MM.1S (cell line): ENCODE results near the gene FBXW10.
A peak's percentile ranks its signal among the peaks of the same experiment; 100 is the strongest.
"Not testable (repeated sequence)": the region's sequence is repeated elsewhere in the genome, so short reads cannot be mapped to it uniquely, and the experiment has no call there.

Source experiments
- DNase-seq: peaks from one replicate; pipeline ENCODE4 v3.0.0-alpha.2; 2015
- H2AFZ ChIP-seq: fragments of 300-600 bp; sonication (generic); 2 replicates; pipeline ENCODE4 v1.6.0; 2016; ENCODE audit warnings: antibody characterized with exemption, low read length
- H3F3A ChIP-seq: fragments of 300-600 bp; sonication (generic); 2 replicates; pipeline ENCODE4 v1.6.1; 2016; ENCODE audit warnings: mild to moderate bottlenecking, antibody characterized with exemption, low read length, moderate library complexity, mixed read lengths; ENCODE audit not compliant: insufficient read depth
- H3K27ac ChIP-seq: fragments of 300-600 bp; sonication (generic); 2 replicates; pipeline ENCODE4 v1.5.1; 2016; ENCODE audit warnings: mild to moderate bottlenecking, low read length
- H3K27me3 ChIP-seq: fragments of 300-600 bp; sonication (generic); replicated peaks from 2 replicates; pipeline ENCODE4 v1.6.0; 2016; ENCODE audit warnings: low read length; ENCODE audit not compliant: insufficient read depth
- H3K36me3 ChIP-seq: fragments of 300-600 bp; sonication (generic); replicated peaks from 2 replicates; pipeline ENCODE4 v1.6.1; 2016; ENCODE audit warnings: mild to moderate bottlenecking, low read length, mixed read lengths; ENCODE audit not compliant: insufficient read depth
- H3K4me1 ChIP-seq: fragments of 300-600 bp; sonication (generic); 2 replicates; pipeline ENCODE4 v1.6.1; 2016; ENCODE audit warnings: low read length, mixed read lengths
- H3K4me2 ChIP-seq: fragments of 300-600 bp; sonication (generic); 2 replicates; pipeline ENCODE4 v1.6.0; 2016; ENCODE audit warnings: low read depth, low read length
- H3K4me3 ChIP-seq: fragments of 300-600 bp; sonication (generic); 2 replicates; pipeline ENCODE4 v1.5.1; 2016; ENCODE audit warnings: low read length, mixed read lengths
- H3K79me2 ChIP-seq: fragments of 300-600 bp; sonication (generic); 2 replicates; pipeline ENCODE4 v1.6.1; 2016; ENCODE audit warnings: mixed run types, low read length, mixed read lengths
- H3K9ac ChIP-seq: fragments of 300-600 bp; sonication (generic); 2 replicates; pipeline ENCODE4 v1.6.1; 2016; ENCODE audit warnings: low read length, mixed read lengths
- H3K9me2 ChIP-seq: fragments of 300-600 bp; sonication (generic); replicated peaks from 2 replicates; pipeline ENCODE4 v1.6.1; 2016; ENCODE audit warnings: mild to moderate bottlenecking, low read length, mixed read lengths; ENCODE audit not compliant: insufficient read depth
- H3K9me3 ChIP-seq: fragments of 300-600 bp; sonication (generic); replicated peaks from 2 replicates; pipeline ENCODE4 v1.6.1; 2016; ENCODE audit warnings: mild to moderate bottlenecking, low read length, mixed read lengths; ENCODE audit not compliant: insufficient read depth
- H4K20me1 ChIP-seq: fragments of 300-600 bp; sonication (generic); 2 replicates; pipeline ENCODE4 v1.6.1; 2016; ENCODE audit warnings: mild to moderate bottlenecking, low read length, moderate library complexity, mixed read lengths; ENCODE audit not compliant: insufficient read depth
- TF ChIP-seq, protein P1 (sequence below): fragments of 300-600 bp; sonication (generic); IDR thresholded peaks from 2 replicates; pipeline ENCODE4 v1.5.1; 2016; ENCODE audit warnings: antibody characterized with exemption, low read length, mixed read lengths

Gene FBXW10

DNA sequence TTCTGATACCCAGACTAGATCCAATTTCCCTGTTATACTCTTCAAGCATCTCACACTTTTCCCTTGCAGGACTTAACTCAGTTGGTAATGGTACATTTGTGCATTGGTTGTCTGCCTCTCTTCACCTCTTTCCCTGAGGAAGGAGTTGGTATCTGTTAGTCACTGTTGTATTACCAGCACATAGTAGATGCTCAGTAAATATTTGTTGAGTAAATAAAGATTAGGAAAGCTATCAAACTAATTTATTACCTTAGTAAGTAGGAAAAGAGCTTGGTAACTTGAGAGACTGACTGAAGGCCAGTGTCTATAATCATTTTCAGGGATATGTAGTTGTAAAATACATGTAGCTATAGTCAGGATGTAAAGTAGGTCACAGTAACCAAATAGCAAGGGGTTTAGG lies 53.0 kb downstream of the FBXW10 start:
- H3K4me1 ChIP-seq, H4K20me1 ChIP-seq, H3K9me2 ChIP-seq, H3K27me3 ChIP-seq, H3K27ac ChIP-seq, H3K9me3 ChIP-seq, H3K9ac ChIP-seq, H2AFZ ChIP-seq, H3K36me3 ChIP-seq, H3F3A ChIP-seq, H3K79me2 ChIP-seq, H3K4me3 ChIP-seq, DNase-seq, H3K4me2 ChIP-seq: not testable (repeated sequence)

DNA sequence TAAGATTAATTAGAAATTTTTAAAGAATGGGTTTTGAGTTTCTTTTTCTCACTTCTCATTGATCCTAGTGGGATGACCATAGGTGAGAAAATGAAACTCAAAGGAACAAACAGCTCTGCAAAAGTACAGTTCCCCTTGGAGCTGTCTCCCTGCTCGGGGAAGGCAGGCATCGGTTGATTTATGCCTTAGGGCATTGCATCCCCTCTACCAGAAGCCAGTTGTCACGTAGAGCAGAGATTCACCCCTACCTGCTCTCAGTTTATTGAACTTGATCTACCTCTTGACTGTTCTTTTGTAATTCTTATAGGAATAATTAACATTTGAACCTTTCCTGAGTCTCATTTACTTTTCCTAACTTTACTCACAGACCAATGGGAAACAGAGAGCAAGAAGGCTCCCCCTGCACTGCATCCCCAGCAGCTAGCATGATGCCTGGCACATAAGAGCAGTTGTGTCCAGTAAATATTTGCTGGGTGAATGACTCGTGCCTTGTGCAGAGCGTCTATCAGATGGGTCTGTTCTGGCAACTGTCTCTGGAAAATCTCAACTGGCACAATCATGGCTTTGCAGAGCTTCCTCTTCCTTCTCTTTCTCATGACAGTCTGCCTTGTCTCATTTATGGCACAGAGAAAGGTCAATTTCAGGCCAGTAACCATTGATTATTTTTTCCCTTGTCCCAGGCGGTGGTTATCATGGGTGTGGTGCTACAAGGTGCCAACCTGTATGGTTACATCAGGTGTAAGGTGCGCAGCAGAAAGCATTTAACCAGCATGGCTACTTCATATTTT lies 59.8 kb downstream of the FBXW10 start:
- H3K27me3 ChIP-seq, H3K79me2 ChIP-seq, DNase-seq, H3K36me3 ChIP-seq, H3K9me2 ChIP-seq, H3K4me2 ChIP-seq, H3F3A ChIP-seq, H3K9ac ChIP-seq, H3K4me3 ChIP-seq, H3K27ac ChIP-seq, H3K4me1 ChIP-seq, H4K20me1 ChIP-seq, H3K9me3 ChIP-seq, H2AFZ ChIP-seq: not testable (repeated sequence)

DNA sequence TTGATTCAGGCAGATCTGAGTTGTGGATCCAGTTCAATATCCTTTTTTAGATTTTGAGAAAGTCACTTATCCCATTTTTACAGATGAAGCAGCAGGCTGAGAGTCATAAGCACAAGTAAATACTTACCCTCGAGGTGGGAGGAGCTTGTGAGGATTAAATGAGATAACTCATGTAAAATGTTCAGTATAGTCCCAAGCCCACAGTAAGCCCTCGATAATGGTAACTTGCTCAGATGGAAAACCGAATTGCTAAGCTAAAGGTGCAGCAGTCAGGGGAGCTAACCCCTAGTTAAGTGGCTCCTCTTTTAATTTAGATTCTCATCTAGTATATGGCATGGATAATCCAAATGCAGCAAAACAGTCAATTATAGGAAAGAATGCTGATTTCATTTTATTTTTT lies 72.1 kb downstream of the FBXW10 start:
- H3K27me3 ChIP-seq, H2AFZ ChIP-seq, H3K9ac ChIP-seq, H3K27ac ChIP-seq, H3K4me3 ChIP-seq, H3K9me3 ChIP-seq, H3K79me2 ChIP-seq, H3F3A ChIP-seq, H3K9me2 ChIP-seq, H3K4me1 ChIP-seq, DNase-seq, H3K4me2 ChIP-seq, H4K20me1 ChIP-seq, H3K36me3 ChIP-seq: not testable (repeated sequence)

DNA sequence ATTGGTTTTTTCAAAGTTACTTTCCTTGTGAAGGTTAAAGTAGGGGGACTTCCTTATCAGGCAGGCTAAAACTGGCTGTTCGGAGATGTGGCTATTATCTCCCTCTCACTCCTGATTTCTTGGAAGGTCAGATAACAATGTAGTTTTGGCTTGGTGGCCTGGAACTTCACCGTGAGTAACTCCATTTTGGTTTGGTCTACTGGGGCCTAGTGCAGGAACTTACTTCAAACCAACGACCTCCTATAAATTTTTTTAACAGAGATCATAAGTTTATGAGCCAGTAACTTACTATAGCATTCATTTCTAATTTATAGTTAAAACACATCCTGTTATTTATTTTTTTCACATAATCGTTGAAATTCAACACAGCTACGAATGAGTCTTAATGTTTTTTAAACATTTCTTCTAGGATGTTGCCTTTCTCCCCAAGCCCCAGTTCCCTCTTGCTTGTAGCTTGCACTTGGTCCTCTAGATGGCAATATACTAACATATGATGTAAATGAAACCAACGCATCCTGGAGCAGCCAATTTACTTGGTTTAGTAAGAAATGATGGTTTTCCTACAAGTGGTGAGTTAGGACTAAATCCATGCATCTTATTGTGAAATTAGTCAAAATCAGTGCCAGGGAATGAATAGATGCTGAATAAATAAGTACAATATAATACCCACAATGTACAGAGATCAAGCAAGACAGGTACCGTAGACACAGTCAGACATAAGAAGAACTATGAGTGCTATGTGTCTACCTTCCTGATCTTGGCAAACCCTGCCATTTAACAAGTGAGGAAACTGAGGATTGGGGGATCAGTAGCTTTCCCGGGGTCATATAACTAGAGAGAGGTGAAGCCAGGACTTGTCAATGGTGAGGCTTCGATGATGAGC lies 72.9 kb downstream of the FBXW10 start:
- not testable (repeated sequence) for H3K4me2 ChIP-seq, H3K79me2 ChIP-seq, H3K9me3 ChIP-seq, H3K9me2 ChIP-seq, H3K36me3 ChIP-seq, H2AFZ ChIP-seq, H3K4me3 ChIP-seq, H3K9ac ChIP-seq, H4K20me1 ChIP-seq, H3K27ac ChIP-seq, H3F3A ChIP-seq, H3K4me1 ChIP-seq, H3K27me3 ChIP-seq
- TF ChIP-seq, protein P1, sequence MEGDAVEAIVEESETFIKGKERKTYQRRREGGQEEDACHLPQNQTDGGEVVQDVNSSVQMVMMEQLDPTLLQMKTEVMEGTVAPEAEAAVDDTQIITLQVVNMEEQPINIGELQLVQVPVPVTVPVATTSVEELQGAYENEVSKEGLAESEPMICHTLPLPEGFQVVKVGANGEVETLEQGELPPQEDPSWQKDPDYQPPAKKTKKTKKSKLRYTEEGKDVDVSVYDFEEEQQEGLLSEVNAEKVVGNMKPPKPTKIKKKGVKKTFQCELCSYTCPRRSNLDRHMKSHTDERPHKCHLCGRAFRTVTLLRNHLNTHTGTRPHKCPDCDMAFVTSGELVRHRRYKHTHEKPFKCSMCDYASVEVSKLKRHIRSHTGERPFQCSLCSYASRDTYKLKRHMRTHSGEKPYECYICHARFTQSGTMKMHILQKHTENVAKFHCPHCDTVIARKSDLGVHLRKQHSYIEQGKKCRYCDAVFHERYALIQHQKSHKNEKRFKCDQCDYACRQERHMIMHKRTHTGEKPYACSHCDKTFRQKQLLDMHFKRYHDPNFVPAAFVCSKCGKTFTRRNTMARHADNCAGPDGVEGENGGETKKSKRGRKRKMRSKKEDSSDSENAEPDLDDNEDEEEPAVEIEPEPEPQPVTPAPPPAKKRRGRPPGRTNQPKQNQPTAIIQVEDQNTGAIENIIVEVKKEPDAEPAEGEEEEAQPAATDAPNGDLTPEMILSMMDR: peak; percentile 50
- DNase-seq: peak; percentile 76

DNA sequence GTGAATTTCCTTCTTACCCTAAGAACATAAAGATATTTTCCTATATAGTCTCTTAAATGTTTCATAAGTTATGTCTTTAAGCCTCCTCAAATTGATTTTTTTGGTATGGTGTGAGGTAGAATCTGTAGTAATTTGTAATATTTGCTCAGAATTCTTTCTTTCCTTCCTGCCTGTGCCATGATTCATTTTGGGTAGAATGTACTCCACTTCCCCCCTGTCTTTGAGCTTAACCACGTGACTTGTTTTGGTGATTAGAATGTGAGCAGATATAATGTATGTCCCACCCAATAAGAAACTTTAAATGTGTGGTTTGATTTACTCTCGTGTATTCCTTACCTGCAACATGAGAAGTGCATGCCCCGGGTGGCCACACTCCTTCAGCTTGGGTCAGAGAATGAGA lies 77.6 kb downstream of the FBXW10 start:
- not testable (repeated sequence) for H3K9me3 ChIP-seq, H3K4me3 ChIP-seq, DNase-seq, H3K36me3 ChIP-seq, H3F3A ChIP-seq, H4K20me1 ChIP-seq, H3K79me2 ChIP-seq, H3K4me2 ChIP-seq, H3K9ac ChIP-seq, H3K27me3 ChIP-seq, H3K27ac ChIP-seq, H3K4me1 ChIP-seq, H2AFZ ChIP-seq, H3K9me2 ChIP-seq

- not testable (repeated sequence) for H4K20me1 ChIP-seq, DNase-seq, H3K27ac ChIP-seq, H3K36me3 ChIP-seq, H3K9ac ChIP-seq, H3K4me3 ChIP-seq, H3K4me1 ChIP-seq, H3K27me3 ChIP-seq, H2AFZ ChIP-seq, H3F3A ChIP-seq, H3K9me2 ChIP-seq, H3K4me2 ChIP-seq, H3K79me2 ChIP-seq, H3K9me3 ChIP-seq
Observed at GRCh38 chr17:18827613-18828012, 83.8 kb downstream of the FBXW10 start.
